ENCODE data around the gene SERPINC1. TPM values are rescaled to one million over a fixed set of nuclear protein-coding genes. Genes with fewer than 3 reads are reported as not detected.
A peak's percentile ranks its signal among the peaks of the same experiment; 100 is the strongest.
"Not testable (repeated sequence)": the region's sequence is repeated elsewhere in the genome, so short reads cannot be mapped to it uniquely, and the experiment has no call there.

SERPINC1 gene
- total RNA-seq, 2 donors from 2014 or later: 0.35 to 0.77 TPM

DNA sequence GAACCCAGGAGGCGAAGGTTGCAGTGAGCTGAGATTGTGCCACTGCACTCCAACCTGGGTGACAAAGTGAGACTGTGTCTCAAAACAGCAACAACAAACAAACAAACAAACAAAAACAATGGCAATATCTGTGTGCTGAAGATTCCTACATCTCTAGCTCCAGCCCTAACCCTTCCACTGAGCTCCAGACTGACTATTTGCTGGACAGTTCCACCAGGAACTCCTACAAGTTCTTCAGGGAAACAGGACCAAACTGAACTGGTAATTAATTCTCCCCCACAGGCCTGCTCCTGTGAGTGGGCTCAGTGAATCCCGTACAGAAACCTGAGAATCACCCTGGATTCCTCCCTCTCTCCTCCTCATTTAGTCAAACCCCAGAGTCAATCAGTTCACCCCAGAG lies 1.5 kb downstream of the SERPINC1 start:
- Mint-ChIP-seq H3K9me3 (no peaks in the 10 kb centered on the region), H3K27me3 (no peaks in the 10 kb centered on the region), H3K36me3 (ENCODE audit: low read depth) (no peaks in the 10 kb centered on the region), H3K4me1 (no peaks in the 10 kb centered on the region), H3K4me3 (no peak overlapping the region), H3K27ac (no peak overlapping the region)
- no peak for ATAC-seq (replicated peaks)

DNA sequence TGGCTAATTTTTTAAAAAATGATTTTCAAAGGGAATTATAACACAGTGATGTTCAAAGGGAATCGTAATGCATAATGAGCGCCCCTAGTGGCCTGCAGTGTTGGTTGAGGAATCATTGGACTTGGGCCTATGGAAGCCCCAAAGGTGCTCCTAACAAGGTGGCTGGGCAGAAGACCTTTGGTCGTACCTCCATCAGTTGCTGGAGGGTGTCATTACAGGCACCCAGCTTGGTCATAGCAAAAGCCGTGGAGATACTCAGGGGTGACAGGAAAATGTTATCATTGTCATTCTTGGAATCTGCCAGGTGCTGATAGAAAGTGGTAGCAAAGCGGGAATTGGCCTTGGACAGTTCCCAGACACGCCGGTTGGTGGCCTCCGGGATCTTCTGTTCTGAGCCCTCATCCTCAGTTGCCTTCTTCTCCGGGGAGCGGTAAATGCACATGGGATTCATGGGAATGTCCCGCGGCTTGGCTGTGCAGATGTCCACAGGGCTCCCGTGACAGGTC lies 2.7 kb downstream of the SERPINC1 start:
- H3K27ac Mint-ChIP-seq: no peak overlapping the region
- no peak overlapping the region for H3K4me3 Mint-ChIP-seq
- no peaks in the 10 kb centered on the region for H3K27me3 Mint-ChIP-seq
- H3K9me3 Mint-ChIP-seq: no peaks in the 10 kb centered on the region
- H3K36me3 Mint-ChIP-seq (ENCODE audit: low read depth): no peaks in the 10 kb centered on the region
- no peaks in the 10 kb centered on the region for H3K4me1 Mint-ChIP-seq
- ATAC-seq (replicated peaks): peak; percentile 56

DNA sequence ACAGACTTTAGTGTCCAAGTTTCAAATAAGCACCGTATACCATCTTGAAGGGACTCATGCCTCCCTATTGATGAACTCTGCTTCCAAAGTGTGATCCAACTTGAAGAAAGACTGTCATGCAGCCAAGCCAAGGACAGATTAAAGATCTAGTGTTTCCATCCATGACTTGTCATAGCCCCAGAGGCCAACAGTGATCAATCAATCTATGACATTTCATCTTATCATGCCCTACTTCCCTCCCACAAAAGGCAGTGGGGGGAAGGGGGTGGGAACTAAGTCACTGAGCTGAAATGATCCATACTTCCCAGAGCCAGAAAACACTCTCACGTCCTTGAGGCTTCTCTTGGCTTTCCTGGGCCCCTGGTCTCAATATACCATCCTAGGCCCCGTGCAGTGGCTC lies 4.0 kb downstream of the SERPINC1 start:
- H3K27me3 Mint-ChIP-seq: no peaks in the 10 kb centered on the region
- no peak for ATAC-seq (replicated peaks)
- no peaks in the 10 kb centered on the region for H3K36me3 Mint-ChIP-seq (ENCODE audit: low read depth)
- no peak overlapping the region for H3K4me3 Mint-ChIP-seq
- H3K27ac Mint-ChIP-seq: no peak overlapping the region
- no peaks in the 10 kb centered on the region for H3K4me1 Mint-ChIP-seq
- H3K9me3 Mint-ChIP-seq: no peaks in the 10 kb centered on the region

DNA sequence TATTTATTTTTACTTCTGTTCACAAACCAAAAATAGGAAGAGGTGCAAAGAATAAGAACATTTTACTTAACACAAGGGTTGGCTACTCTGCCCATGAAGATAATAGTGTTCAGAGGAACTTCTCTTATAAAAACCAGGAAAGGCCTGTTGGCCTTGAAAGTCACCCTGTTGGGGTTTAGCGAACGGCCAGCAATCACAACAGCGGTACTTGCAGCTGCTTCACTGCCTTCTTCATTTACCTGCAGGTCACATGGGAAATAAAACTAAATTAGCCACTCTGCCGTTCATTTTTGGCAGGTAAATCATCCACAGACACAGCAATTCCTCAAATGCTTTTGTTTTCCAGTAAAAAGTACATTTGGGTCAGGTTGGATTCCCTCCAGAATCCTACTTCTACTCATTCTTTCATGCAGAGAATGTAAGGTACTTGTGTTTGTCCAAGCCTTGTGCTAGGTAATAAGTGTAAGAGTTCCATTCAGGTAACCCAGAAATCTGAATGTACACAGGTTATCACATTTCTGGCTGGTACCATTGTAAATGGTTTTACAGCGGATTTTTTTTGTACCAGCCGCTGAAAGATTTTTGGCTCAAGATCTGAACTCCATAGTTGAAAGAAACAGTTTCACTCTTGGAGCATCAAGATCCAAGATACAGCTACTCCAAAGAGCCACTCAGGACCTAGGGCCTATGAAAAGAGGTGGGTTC lies 13.1 kb downstream of the SERPINC1 start:
- ATAC-seq (replicated peaks): no peak
- Mint-ChIP-seq H3K36me3 (ENCODE audit: low read depth) (peaks cover 6% of the 10 kb centered on the region), H3K4me3 (no peak overlapping the region), H3K27ac (no peak overlapping the region), H3K9me3 (no peaks in the 10 kb centered on the region), H3K27me3 (no peaks in the 10 kb centered on the region), H3K4me1 (peaks cover 7% of the 10 kb centered on the region)

DNA sequence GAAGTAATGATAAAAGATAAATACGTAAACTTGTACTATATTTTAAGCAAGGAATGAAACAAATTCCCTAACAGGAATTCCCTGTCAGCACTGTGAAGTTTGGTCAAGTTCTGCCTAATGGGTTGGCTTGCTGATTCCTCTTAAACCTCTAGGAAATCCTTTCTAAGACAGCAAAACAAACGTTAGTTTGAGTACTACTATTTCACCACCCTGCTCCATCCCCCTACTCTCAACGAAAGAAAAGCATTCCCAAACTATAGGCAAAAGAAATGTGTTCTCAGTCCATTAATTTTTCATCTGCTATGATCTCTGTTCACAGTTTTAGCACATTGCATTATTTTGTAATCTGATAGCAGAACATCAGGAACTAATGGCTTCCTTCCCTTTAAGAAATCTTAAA lies 16.1 kb downstream of the SERPINC1 start:
- no peaks in the 10 kb centered on the region for H3K27me3 Mint-ChIP-seq
- peaks cover 7% of the 10 kb centered on the region for H3K4me1 Mint-ChIP-seq
- peaks cover 6% of the 10 kb centered on the region for H3K36me3 Mint-ChIP-seq (ENCODE audit: low read depth)
- no peak for ATAC-seq (replicated peaks)
- H3K4me3 Mint-ChIP-seq: no peak overlapping the region
- no peaks in the 10 kb centered on the region for H3K9me3 Mint-ChIP-seq
- H3K27ac Mint-ChIP-seq: no peak overlapping the region

DNA sequence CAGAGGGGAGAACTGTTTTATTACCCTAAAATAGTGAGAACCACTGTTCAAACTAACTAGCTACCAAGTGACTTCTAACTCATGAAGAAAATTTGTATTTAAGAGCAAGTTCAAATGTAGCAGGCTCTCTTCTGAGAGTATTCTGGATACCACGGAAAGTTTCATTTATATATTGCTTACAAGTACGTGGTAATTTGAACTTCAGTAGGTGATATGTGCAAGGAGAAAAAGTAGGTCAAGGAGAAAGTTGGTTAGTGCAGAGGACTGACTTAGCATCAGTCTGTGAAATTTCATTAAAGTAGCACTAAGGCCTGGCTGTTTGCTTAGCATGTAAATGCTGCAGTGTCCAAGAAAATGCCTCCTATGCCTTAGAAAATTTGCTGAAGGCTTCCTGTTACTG lies 16.7 kb downstream of the SERPINC1 start:
- Mint-ChIP-seq H3K27ac (no peak overlapping the region), H3K36me3 (ENCODE audit: low read depth) (peaks cover 6% of the 10 kb centered on the region), H3K4me1 (peaks cover 7% of the 10 kb centered on the region), H3K9me3 (no peaks in the 10 kb centered on the region), H3K4me3 (no peak overlapping the region), H3K27me3 (no peaks in the 10 kb centered on the region)
- ATAC-seq (replicated peaks): peak; percentile 37

DNA sequence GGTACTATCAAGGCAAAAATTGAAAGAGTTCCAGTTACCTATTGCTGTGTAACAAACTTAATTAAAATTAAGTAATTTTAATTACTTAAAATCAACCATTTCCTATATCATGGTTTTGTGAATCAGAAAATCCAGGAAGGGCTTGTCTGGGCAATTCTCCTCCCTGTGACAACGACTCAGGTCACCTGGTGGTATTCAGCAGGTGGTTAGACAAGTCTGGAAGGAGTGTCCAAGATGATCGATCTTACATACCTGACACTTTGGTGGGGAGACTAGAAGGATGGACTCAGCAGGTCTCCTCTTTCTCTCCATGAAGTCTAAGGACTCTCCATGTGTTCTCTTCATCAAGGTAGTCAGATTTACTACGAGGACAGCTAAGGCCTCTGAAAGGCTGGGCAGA lies 22.9 kb downstream of the SERPINC1 start:
- no peak for ATAC-seq (replicated peaks)
- Mint-ChIP-seq H3K9me3 (no peaks in the 10 kb centered on the region), H3K4me1 (no peaks in the 10 kb centered on the region), H3K4me3 (no peak overlapping the region), H3K36me3 (ENCODE audit: low read depth) (peaks cover 21% of the 10 kb centered on the region), H3K27ac (no peak overlapping the region), H3K27me3 (no peaks in the 10 kb centered on the region)

DNA sequence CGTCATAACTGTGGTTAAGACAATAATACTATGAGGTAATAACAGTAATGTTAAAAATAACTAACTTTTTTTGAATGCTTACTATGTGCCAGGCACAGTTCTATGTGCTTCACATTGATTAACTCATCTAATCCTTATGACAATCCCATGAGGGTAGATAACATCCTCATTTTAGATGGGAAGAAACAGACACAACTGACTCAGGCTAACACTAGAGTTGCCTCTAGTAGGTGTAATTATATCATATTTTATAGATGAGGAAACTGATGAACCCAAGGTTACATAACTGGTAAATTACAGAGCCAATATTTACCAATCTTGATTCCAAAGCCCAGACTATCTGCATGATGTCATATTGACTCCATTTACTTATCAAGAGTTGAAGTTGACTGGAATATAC lies 23.5 kb downstream of the SERPINC1 start:
- Mint-ChIP-seq H3K27me3 (no peaks in the 10 kb centered on the region), H3K4me1 (no peaks in the 10 kb centered on the region), H3K9me3 (no peaks in the 10 kb centered on the region), H3K4me3 (no peak overlapping the region), H3K27ac (no peak overlapping the region), H3K36me3 (ENCODE audit: low read depth) (peaks cover 21% of the 10 kb centered on the region)
- no peak for ATAC-seq (replicated peaks)

DNA sequence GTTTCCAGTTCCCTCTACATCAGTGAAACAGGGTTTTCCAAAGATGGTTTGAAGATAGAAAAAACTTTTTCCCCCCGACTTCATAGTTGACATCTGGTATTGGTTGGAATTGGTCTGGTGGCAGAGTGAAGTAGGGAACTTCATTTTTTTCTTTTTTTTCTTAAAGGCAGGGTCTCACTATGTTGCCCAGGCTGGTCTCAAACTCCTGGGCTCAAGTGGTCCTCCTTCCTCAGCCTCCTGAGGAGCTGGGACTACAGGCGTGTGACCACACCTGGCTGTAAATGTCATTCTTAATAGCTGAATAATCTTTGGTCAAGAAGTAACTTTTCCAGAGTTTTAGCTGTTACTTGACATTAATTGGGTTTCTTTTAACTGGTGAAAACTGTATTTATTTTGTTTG lies 27.2 kb downstream of the SERPINC1 start:
- Mint-ChIP-seq H3K27me3 (no peaks in the 10 kb centered on the region), H3K27ac (no peak overlapping the region), H3K9me3 (no peaks in the 10 kb centered on the region), H3K36me3 (ENCODE audit: low read depth) (peaks cover 55% of the 10 kb centered on the region), H3K4me3 (no peak overlapping the region), H3K4me1 (peaks cover 6% of the 10 kb centered on the region)
- ATAC-seq (replicated peaks): no peak

DNA sequence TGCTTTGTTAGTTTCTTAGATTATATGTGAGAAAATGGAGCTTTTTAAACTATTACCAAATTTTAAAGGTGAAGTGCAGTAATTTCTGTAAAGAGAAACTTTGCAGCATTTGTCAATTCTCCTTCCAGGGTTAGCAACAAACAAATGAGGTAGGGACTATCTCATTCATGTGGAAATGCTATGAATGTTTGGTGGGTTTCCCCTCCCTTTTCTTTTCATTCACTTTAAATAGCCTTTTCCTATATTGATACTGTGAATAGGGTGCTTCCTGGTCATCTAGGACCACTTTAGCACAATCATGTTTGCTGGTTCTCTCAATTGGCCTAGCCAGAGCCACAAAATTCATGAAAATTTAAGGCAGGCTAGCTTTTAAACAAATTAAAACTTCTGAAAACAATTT lies 28.4 kb downstream of the SERPINC1 start:
- Mint-ChIP-seq H3K4me3 (no peak overlapping the region), H3K27ac (no peak overlapping the region), H3K27me3 (no peaks in the 10 kb centered on the region), H3K4me1 (peaks cover 6% of the 10 kb centered on the region), H3K36me3 (ENCODE audit: low read depth) (peaks cover 57% of the 10 kb centered on the region), H3K9me3 (no peaks in the 10 kb centered on the region)
- no peak for ATAC-seq (replicated peaks)

DNA sequence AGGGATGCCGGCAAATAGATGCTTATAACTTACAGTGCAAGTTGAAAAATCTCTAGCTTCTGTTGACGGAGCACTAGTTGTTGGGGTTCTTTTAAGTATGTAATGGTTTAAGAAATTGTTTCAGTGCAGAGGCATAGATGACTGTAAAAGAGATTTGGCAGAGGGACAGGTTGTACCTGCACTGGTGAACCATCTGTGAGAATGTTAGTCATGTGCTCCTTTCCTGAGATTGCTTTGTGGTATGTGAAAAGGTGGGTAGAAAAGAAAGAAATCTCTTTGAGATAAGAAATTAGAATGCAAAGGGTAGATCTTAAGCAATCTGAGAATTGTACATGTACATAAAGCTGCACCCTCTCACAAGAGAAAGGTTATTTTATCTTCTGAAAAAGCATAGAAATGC lies 29.5 kb downstream of the SERPINC1 start:
- H3K27ac Mint-ChIP-seq: no peak overlapping the region
- H3K9me3 Mint-ChIP-seq: no peaks in the 10 kb centered on the region
- no peak overlapping the region for H3K4me3 Mint-ChIP-seq
- ATAC-seq (replicated peaks): peak; percentile 42
- H3K27me3 Mint-ChIP-seq: no peaks in the 10 kb centered on the region
- peaks cover 57% of the 10 kb centered on the region for H3K36me3 Mint-ChIP-seq (ENCODE audit: low read depth)
- peaks cover 6% of the 10 kb centered on the region for H3K4me1 Mint-ChIP-seq

DNA sequence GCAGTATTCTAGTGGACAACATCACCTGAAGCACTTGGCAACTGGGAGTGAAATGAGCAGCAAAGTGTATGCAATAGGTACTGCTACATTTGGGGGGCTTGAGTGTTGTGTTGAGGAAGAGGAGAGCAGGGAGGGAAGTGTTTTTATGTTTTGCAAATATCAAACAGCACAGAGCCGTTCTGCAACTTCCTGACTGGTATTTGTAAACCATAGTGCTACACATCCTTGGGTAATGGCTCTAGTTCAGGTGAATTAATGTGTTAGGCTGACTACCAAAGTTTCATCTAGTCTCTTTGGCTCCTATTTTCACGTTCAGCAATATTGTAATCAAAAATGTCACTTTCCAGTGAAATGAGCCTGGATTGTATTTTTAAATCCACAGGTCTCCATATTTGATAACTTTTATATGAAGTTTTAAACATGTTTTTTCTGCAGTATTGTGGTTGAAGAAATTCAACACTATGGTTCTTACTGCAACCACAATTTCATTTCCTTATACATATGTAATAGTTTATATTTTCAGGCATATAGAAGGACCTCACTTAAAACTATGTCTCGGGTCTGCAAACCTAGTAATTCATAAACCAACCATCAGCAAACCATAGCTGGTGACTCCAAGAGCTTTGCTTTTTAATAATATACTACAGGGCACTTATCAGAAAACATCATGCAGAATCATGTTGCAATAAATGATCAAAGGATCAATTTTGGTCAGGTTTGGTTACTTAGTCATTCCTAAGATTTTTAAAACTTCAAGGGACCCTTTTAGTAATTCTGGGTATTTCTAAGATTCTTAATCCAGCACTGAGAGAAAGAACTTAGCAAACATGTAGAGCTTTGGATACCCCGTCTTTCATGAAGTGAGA lies 30.1 kb downstream of the SERPINC1 start:
- Mint-ChIP-seq H3K4me3 (no peak overlapping the region), H3K36me3 (ENCODE audit: low read depth) (peaks cover 57% of the 10 kb centered on the region), H3K9me3 (no peaks in the 10 kb centered on the region), H3K27me3 (no peaks in the 10 kb centered on the region), H3K27ac (no peak overlapping the region), H3K4me1 (peaks cover 6% of the 10 kb centered on the region)
- ATAC-seq (replicated peaks): no peak

DNA sequence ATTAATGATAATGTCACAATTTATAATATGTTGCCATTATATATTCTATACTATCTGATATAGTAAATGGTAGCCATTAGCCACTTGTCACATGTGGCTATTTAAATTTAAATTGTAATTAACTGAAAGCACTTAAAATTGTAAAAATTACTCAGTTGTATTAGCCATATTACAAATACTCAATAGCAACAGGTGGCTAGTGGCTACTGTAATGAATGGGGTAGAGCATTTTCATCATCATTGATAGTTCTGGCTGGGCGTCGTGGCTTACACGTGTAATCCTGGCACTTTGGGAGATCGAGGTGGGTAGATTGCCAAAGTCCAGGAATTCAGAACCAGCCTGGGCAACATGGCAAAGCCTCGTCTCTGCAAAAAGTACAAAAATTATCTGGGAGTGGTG lies 32.4 kb downstream of the SERPINC1 start:
- Mint-ChIP-seq H3K4me3 (no peak overlapping the region), H3K27ac (no peak overlapping the region), H3K27me3 (no peaks in the 10 kb centered on the region), H3K4me1 (peaks cover 6% of the 10 kb centered on the region), H3K9me3 (no peaks in the 10 kb centered on the region), H3K36me3 (ENCODE audit: low read depth) (peaks cover 44% of the 10 kb centered on the region)
- ATAC-seq (replicated peaks): no peak

DNA sequence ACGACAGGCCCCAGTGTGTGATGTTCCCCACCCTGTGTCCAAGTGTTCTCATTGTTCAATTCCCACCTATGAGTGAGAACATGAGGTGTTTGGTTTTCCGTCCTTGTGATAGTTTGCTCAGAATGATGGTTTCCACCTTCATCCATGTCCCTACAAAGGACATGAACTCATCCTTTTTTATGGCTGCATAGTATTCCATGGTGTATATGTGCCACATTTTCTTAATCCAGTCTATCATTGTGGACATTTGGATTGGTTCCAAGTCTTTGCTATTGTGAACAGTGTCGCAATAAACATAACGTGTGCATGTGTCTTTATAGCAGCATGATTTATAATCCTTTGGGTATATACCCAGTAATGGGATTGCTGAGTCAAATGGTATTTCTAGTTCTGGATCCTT lies 36.0 kb downstream of the SERPINC1 start:
- not testable (repeated sequence) for ATAC-seq (replicated peaks); H3K27ac Mint-ChIP-seq; H3K27me3 Mint-ChIP-seq; H3K4me3 Mint-ChIP-seq; H3K4me1 Mint-ChIP-seq; H3K9me3 Mint-ChIP-seq
- peaks cover 55% of the 10 kb centered on the region for H3K36me3 Mint-ChIP-seq (ENCODE audit: low read depth)

DNA sequence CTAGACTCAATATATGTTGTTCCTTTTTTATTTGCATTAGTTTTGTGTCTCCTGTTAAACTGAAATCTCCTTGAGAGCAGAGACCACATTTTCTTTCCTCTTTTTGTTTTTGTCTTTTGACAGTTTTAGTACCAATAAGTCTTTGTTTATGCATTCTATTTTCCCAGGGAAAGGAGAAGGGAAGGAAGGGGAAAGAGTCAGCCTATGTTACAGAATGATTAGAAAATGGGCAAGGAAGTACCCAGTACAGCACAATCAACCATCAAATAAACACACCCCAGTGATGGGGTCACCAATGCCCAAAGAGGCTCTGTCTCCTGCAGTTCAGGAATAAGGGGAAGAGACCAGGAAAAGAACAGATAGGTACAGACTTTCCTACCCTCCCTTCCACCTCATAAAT lies 38.9 kb downstream of the SERPINC1 start:
- Mint-ChIP-seq H3K27ac (peak overlapping the region; percentile 9), H3K4me3 (no peak overlapping the region), H3K4me1 (no peaks in the 10 kb centered on the region), H3K27me3 (no peaks in the 10 kb centered on the region), H3K36me3 (ENCODE audit: low read depth) (peaks cover 62% of the 10 kb centered on the region), H3K9me3 (no peaks in the 10 kb centered on the region)
- no peak for ATAC-seq (replicated peaks)

Measured in activated T-helper 17 cell treated with anti-CD3 and anti-CD28 coated beads, Interleukin-2, amount 50 U/mL, for 72 hours (primary cell).